HepG2 (cell line): ENCODE data around the gene COL27A1. TPM values are rescaled to one million over a fixed set of nuclear protein-coding genes. Genes with fewer than 3 reads are reported as not detected.

Experiments used
- ATAC-seq: fragments of 200-7000 bp; cut with Tn5 transposase; 3 replicates; pipeline ENCODE4 v1.9.1; 2020; ENCODE audit warnings: mild to moderate bottlenecking, moderate library complexity
- BruUV-seq: library from RNA; stranded (reverse); fragments of 400-500 nt; replicated peaks from 2 replicates; lab custom pipeline; 2021; lab: Mats Ljungman, UMichigan
- CTCF ChIA-PET: fragments of 300-600 bp; formaldehyde crosslinking; extraction: SDS; loops from one replicate; lab custom pipeline; 2021; ENCODE audit warnings: low total read pairs, inconsistent platforms, low intra/inter-chr PET ratio; lab: Yijun Ruan, JAX
- POLR2A ChIA-PET: fragments of 350-600 bp; sonication (Branson Sonifier 250); formaldehyde crosslinking; loops from one replicate; lab custom pipeline; 2020; ENCODE audit warnings: antibody characterized with exemption, inconsistent platforms; lab: Yijun Ruan, JAX
- DNase-seq: peaks from one replicate; pipeline ENCODE4 v3.0.0-alpha.2; 2015; ENCODE audit warnings: low spot score
- FAIRE-seq: peaks from 3 replicates; lab custom pipeline; 2011; peaks lifted over from hg19 to GRCh38; lab: Jason Lieb, UNC
- H2AFZ ChIP-seq: one replicate; pipeline ENCODE4 v1.6.1; 2011; ENCODE audit warnings: low read length, inconsistent platforms
- H3K27ac ChIP-seq: fragments of 300-600 bp; 3 replicates; pipeline ENCODE4 v1.8.0; 2011; ENCODE audit warnings: mixed run types, mild to moderate bottlenecking, mixed read lengths, low read length, inconsistent platforms; ENCODE audit not compliant: insufficient read depth; ENCODE audit errors: extremely low read length
- H3K27me3 ChIP-seq, 2 experiments: fragments of 200-600 bp in 1 of 2; 2 replicates in 1 of 2; 3 replicates in 1 of 2; pipeline versions ENCODE4 v1.6.0 to v1.8.0; 2011; ENCODE audit warnings: low read length in 2 of 2, mild to moderate bottlenecking in 2 of 2, moderate library complexity in 2 of 2, inconsistent platforms in 1 of 2; ENCODE audit not compliant: insufficient read depth in 2 of 2, control insufficient read depth in 1 of 2
- H3K36me3 ChIP-seq, 2 experiments: fragments of 200-600 bp in 1 of 2; replicated peaks in 1 of 2; 2 replicates in 1 of 2; 3 replicates in 1 of 2; pipeline versions ENCODE4 v1.5.1 to v1.8.0; 2011; ENCODE audit warnings: low read length in 2 of 2, inconsistent platforms in 1 of 2; ENCODE audit not compliant: insufficient read depth in 2 of 2, control insufficient read depth in 1 of 2
- H3K4me1 ChIP-seq: 2 replicates; pipeline ENCODE4 v1.5.1; 2012; ENCODE audit warnings: low read length, inconsistent platforms; ENCODE audit not compliant: insufficient read depth
- H3K4me2 ChIP-seq: 2 replicates; pipeline ENCODE4 v1.6.0; 2011; ENCODE audit warnings: low read depth, low read length, inconsistent platforms
- H3K4me3 ChIP-seq, 3 experiments: fragments of 200-600 bp in 1 of 3; sonication (generic), shearing (Covaris generic) in 1 of 3; replicated peaks in 1 of 3; 2 replicates each; pipeline ENCODE4 v1.5.1; 2011 to 2016; ENCODE audit warnings: low read length in 3 of 3, inconsistent platforms in 2 of 3, low read depth in 2 of 3, mild to moderate bottlenecking in 2 of 3, control low read depth in 1 of 3, mixed read lengths in 1 of 3; ENCODE audit not compliant: insufficient read depth in 1 of 3
- H3K79me2 ChIP-seq: one replicate; pipeline ENCODE4 v1.6.1; 2011; ENCODE audit warnings: low read length, inconsistent platforms; ENCODE audit not compliant: insufficient read depth
- H3K9ac ChIP-seq: 2 replicates; pipeline ENCODE4 v1.6.0; 2011; ENCODE audit warnings: mild to moderate bottlenecking, low read depth, low read length, inconsistent platforms; ENCODE audit not compliant: insufficient read depth
- H3K9me3 ChIP-seq: 2 replicates; pipeline ENCODE4 v1.5.1; 2012; ENCODE audit warnings: mild to moderate bottlenecking, low read length
- H4K20me1 ChIP-seq: 2 replicates; pipeline ENCODE4 v1.6.0; 2011; ENCODE audit warnings: inconsistent platforms, mild to moderate bottlenecking, low read length, moderate library complexity; ENCODE audit not compliant: insufficient read depth
- AGO2 ChIP-seq: fragments of 200-400 bp; formaldehyde crosslinking; optimal IDR thresholded peaks from 2 replicates; pipeline ENCODE3; 2017; ENCODE audit warnings: mild to moderate bottlenecking, low read depth, low read length, moderate library complexity
- FOXA1 ChIP-seq, 2 experiments: fragments of 450-650 bp in 1 of 2; sonication (generic) in 1 of 2; formaldehyde crosslinking in 1 of 2; IDR thresholded peaks; 2 replicates each; pipeline versions ENCODE4 v1.4.0 to v1.6.1; 2016 to 2020; ENCODE audit warnings: missing genetic modification reagents in 1 of 2
- HNRNPL ChIP-seq: fragments of 200-400 bp; formaldehyde crosslinking; IDR thresholded peaks from 2 replicates; pipeline ENCODE4 v1.6.1; 2017; ENCODE audit warnings: mild to moderate bottlenecking, low read depth, low read length
- MAFG ChIP-seq: sonication (generic); formaldehyde crosslinking; IDR thresholded peaks from 2 replicates; pipeline ENCODE4 v1.5.1; 2020; ENCODE audit warnings: mild to moderate bottlenecking, missing genetic modification reagents
- NPAS2 ChIP-seq: sonication (generic); formaldehyde crosslinking; IDR thresholded peaks from 2 replicates; pipeline ENCODE4 v1.8.0; 2022; ENCODE audit warnings: mild to moderate bottlenecking, missing genetic modification reagents, borderline replicate concordance
- POLR2G ChIP-seq: fragments of 200-400 bp; formaldehyde crosslinking; IDR thresholded peaks from 2 replicates; pipeline ENCODE4 v1.6.1; 2018; ENCODE audit warnings: mild to moderate bottlenecking, low read depth, low read length, moderate library complexity
- RBM22 ChIP-seq: fragments of 200-400 bp; formaldehyde crosslinking; optimal IDR thresholded peaks from 2 replicates; pipeline ENCODE3; 2017; ENCODE audit warnings: mild to moderate bottlenecking, low read length, moderate library complexity
- SNAI1 ChIP-seq: sonication (generic); formaldehyde crosslinking; IDR thresholded peaks from 2 replicates; pipeline ENCODE4 v1.5.0; 2020; ENCODE audit warnings: mild to moderate bottlenecking, missing genetic modification reagents, borderline replicate concordance
- TBX2 ChIP-seq: sonication (generic); formaldehyde crosslinking; IDR thresholded peaks from 2 replicates; pipeline ENCODE4 v1.5.0; 2020; ENCODE audit warnings: missing genetic modification reagents, mild to moderate bottlenecking, borderline replicate concordance
- ZNF441 ChIP-seq: sonication (generic); formaldehyde crosslinking; IDR thresholded peaks from 2 replicates; pipeline ENCODE4 v1.7.0; 2021; ENCODE audit warnings: missing genetic modification reagents, borderline replicate concordance
- ZNF687 ChIP-seq: sonication (generic); formaldehyde crosslinking; IDR thresholded peaks from 2 replicates; pipeline ENCODE4 v1.5.1; 2020; ENCODE audit warnings: mild to moderate bottlenecking, missing genetic modification reagents, moderate library complexity
- whole genome bisulfite sequencing: methylation state at CpG from one replicate; pipeline ENCODE4 v1.1.6; 2017; ENCODE audit warnings: low lambda C conversion rate; 5-methylcytosine and 5-hydroxymethylcytosine counted together
- in situ Hi-C: cut with HindIII; loops from 2 replicates; pipeline ENCODE4 v1.10.0; 2017; ENCODE audit warnings: low pct_unique_long_range_greater_than_20kb; ENCODE audit not compliant: extremely low pct_ligation_motif_present
- intact Hi-C: fragments of 100-400 bp; cut with micrococcal nuclease; formaldehyde crosslinking; loops from one replicate; pipeline ENCODE4 v1.10.0; 2022; ENCODE audit not compliant: unreplicated experiment
- polyA plus RNA-seq, 8 experiments: library from polyadenylated mRNA; depleted of rRNA in 3 of 8; stranded (reverse) in 7 of 8; unstranded in 1 of 8; fragments of >200 nt; fragmentation: Illumina TruSeq in 4 of 8; extraction: Trizol in 4 of 8; gene quantifications; 2 replicates each; pipeline versions ENCODE4 v1.2.1 to v1.2.3, GENCODE V29; 2011 to 2016; ENCODE audit warnings: low read depth in 4 of 8, missing spikeins in 1 of 8, mixed read lengths in 1 of 8; ENCODE audit not compliant: insufficient read depth in 1 of 8
- total RNA-seq, 5 experiments: library from RNA; depleted of rRNA; stranded (reverse); fragments of >200 nt; fragmentation: Illumina TruSeq; extraction: Trizol; gene quantifications; 2 replicates each; pipeline ENCODE4 v1.2.3, GENCODE V29; 2016; ENCODE audit warnings: low read depth in 1 of 5

COL27A1 gene
- total and polyA plus RNA-seq, 2 of the 13 experiments (the other 11 are each of a cell fraction or from before 2014, with no cell fraction given), result 71.3 to 89.1 TPM

DNA sequence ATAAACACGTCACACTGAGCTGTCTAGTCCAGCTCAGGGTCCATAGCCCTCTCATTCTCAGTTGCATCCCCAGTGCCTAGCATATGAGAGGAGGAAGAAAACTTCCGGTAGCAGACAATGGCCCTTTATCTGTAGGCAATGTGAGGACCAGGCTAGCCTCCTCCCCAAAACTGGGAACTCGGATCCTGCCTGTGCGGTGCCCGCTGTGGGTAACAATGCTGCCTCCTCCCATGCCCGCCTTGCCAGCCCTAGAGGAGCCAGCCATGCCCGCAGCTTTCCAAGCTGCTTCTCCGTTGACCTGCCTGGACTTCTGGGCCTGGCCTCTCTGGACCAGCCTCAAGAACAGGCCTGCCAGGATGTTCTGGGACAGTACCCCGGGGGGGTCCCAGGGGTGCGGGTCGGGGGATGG lies 93.0 kb downstream of the COL27A1 start:
- DNase-seq, result no peak
- Histone ChIP-seq H3K27me3 (no peaks in the 10 kb centered on the region), H3K4me2 (no peak overlapping the region), H3K27ac (no peak overlapping the region), H3K79me2 (no peaks in the 10 kb centered on the region), H3K36me3 (peaks cover 9 to 80% of the 10 kb centered on the region in 2 experiments), H3K9me3 (no peaks in the 10 kb centered on the region), H3K9ac (no peak overlapping the region), H2AFZ (no peak overlapping the region), H3K4me1 (peaks cover 18% of the 10 kb centered on the region), H4K20me1 (no peaks in the 10 kb centered on the region), H3K4me3 (no peak overlapping the region)
- intact Hi-C loops, result no loop called here
- no peak for FAIRE-seq
- POLR2A ChIA-PET, result no interaction called here
- in situ Hi-C loops, result no loop called here
- TF ChIP-seq RBM22 (peak; percentile 94), SNAI1 (CRISPR knock-in tag) (no peak), MAFG (CRISPR knock-in tag) (no peak), NPAS2 (CRISPR knock-in tag) (no peak), HNRNPL (peak; percentile 86), AGO2 (peak; percentile 91), POLR2G (peak; percentile 32; the same call in 1 of the 2 replicates)
- CTCF ChIA-PET, result no interaction called here
- 97% methylated on average over 10 of the region's 11 CpGs for WGBS
- ATAC-seq, result peak; percentile 16; the same call in 2 of the 3 replicates
- BruUV-seq, result no TSS peak

- no peaks in the 10 kb centered on the region for H3K9me3 ChIP-seq
- no peak for FAIRE-seq
- H3K27me3 ChIP-seq, result no peaks in the 10 kb centered on the region
- peaks cover 9 to 83% of the 10 kb centered on the region in 2 experiments for H3K36me3 ChIP-seq
- H3K4me1 ChIP-seq, result peaks cover 18% of the 10 kb centered on the region
- CTCF ChIA-PET, result no interaction called here
- in situ Hi-C loops (no loop called here), intact Hi-C loops (no loop called here)
- no peaks in the 10 kb centered on the region for H3K79me2 ChIP-seq
- no peak overlapping the region for H3K4me3 ChIP-seq
- no peak overlapping the region for H2AFZ ChIP-seq
- H3K9ac ChIP-seq, result no peak overlapping the region
- POLR2A ChIA-PET, result no interaction called here
- no peak overlapping the region for H3K4me2 ChIP-seq
- 97% methylated on average over 17 of the region's 21 CpGs for WGBS
- no peaks in the 10 kb centered on the region for H4K20me1 ChIP-seq
- TSS peak; percentile 7 for BruUV-seq
- no peak for DNase-seq
- peak; percentile 25 for ATAC-seq
- no peak overlapping the region for H3K27ac ChIP-seq
- TF ChIP-seq TBX2 (CRISPR knock-in tag) (peak; percentile 18; the same call in 1 of the 2 replicates), ZNF441 (CRISPR knock-in tag) (peak; percentile 73; the same call in 1 of the 2 replicates), FOXA1 (IDR thresholded peaks at IDR 0.05) (no peak), FOXA1 (CRISPR knock-in tag; IDR thresholded peaks at IDR 0.05) (peak; percentile 21; the same call in 1 of the 2 replicates), ZNF687 (CRISPR knock-in tag) (peak; percentile 22; the same call in 1 of the 2 replicates)
These were observed 94.3 kb downstream of the COL27A1 start for GRCh38 chr9:114249424-114250234.
